SU-DHL-6 (cell line): ENCODE results near the gene NDUFB11.

ENCODE experiments used
- H2AFZ ChIP-seq: fragments of 200-600 bp; sonication (generic); 2 replicates; pipeline ENCODE4 v1.6.1; 2014; ENCODE audit warnings: low read depth, mild to moderate bottlenecking, moderate library complexity, mixed read lengths, antibody characterized with exemption, low read length; ENCODE audit not compliant: severe bottlenecking
- H3F3A ChIP-seq: fragments of 200-600 bp; shearing (Covaris generic); 2 replicates; pipeline ENCODE4 v1.6.0; 2016; ENCODE audit warnings: antibody characterized with exemption, mild to moderate bottlenecking; ENCODE audit not compliant: insufficient read depth
- H3K27ac ChIP-seq: fragments of 200-600 bp; sonication (generic); 2 replicates; pipeline ENCODE4 v1.5.1; 2016; ENCODE audit warnings: low read depth, mild to moderate bottlenecking, low read length, moderate library complexity, mixed read lengths
- H3K27me3 ChIP-seq: fragments of 200-600 bp; sonication (generic), shearing (Covaris generic); 2 replicates; pipeline ENCODE4 v1.6.0; 2014; ENCODE audit warnings: mild to moderate bottlenecking, low read length
- H3K36me3 ChIP-seq: fragments of 200-600 bp; sonication (generic); 2 replicates; pipeline ENCODE4 v1.6.1; 2014; ENCODE audit warnings: mild to moderate bottlenecking, low read length, mixed read lengths
- H3K4me2 ChIP-seq: fragments of 300-600, 200-600 bp; shearing (Covaris generic), sonication (generic); 2 replicates; pipeline ENCODE4 v1.6.0; 2014; ENCODE audit warnings: low read length, low read depth, mild to moderate bottlenecking; ENCODE audit not compliant: poor library complexity, severe bottlenecking
- H3K4me3 ChIP-seq: fragments of 200-600 bp; sonication (generic); 2 replicates; pipeline ENCODE4 v1.5.1; 2014; ENCODE audit warnings: antibody characterized with exemption, low read length, mild to moderate bottlenecking, mixed read lengths; ENCODE audit not compliant: insufficient read depth, poor library complexity, severe bottlenecking
- H3K79me2 ChIP-seq: fragments of 200-600 bp; sonication (generic); 2 replicates; pipeline ENCODE4 v1.6.1; 2014; ENCODE audit warnings: mild to moderate bottlenecking, low read length, moderate library complexity; ENCODE audit not compliant: insufficient read depth
- H3K9ac ChIP-seq: fragments of 200-600 bp; sonication (generic); 2 replicates; pipeline ENCODE4 v1.7.0; 2014; ENCODE audit warnings: mild to moderate bottlenecking, low read length
- H3K9me2 ChIP-seq: fragments of 200-600 bp; sonication (generic); replicated peaks from 2 replicates; pipeline ENCODE4 v1.6.1; 2014; ENCODE audit warnings: low read length; ENCODE audit not compliant: insufficient read depth
- H3K9me3 ChIP-seq: fragments of 200-600 bp; sonication (generic); 2 replicates; pipeline ENCODE4 v1.6.1; 2014; ENCODE audit warnings: low read length, mixed read lengths; ENCODE audit not compliant: insufficient read depth
- H4K20me1 ChIP-seq: fragments of 200-600 bp; sonication (generic); 2 replicates; pipeline ENCODE4 v1.6.1; 2014; ENCODE audit warnings: low read depth, mild to moderate bottlenecking, antibody characterized with exemption, low read length, moderate library complexity, mixed read lengths
- EZH2phosphoT487 ChIP-seq: fragments of 200-600 bp; sonication (generic), shearing (Covaris generic); conservative IDR thresholded peaks from 2 replicates; pipeline ENCODE4 v1.6.1; 2018; ENCODE audit warnings: mild to moderate bottlenecking, antibody characterized with exemption, low read length, moderate library complexity, mixed read lengths
- TF ChIP-seq, protein P1 (sequence below): fragments of 200-600 bp; sonication (generic); IDR thresholded peaks from one replicate; pipeline ENCODE4 v1.5.1; 2017; ENCODE audit warnings: antibody characterized with exemption, mild to moderate bottlenecking, low read length, moderate library complexity; ENCODE audit not compliant: insufficient read depth, poor library complexity, severe bottlenecking

NDUFB11 gene

DNA sequence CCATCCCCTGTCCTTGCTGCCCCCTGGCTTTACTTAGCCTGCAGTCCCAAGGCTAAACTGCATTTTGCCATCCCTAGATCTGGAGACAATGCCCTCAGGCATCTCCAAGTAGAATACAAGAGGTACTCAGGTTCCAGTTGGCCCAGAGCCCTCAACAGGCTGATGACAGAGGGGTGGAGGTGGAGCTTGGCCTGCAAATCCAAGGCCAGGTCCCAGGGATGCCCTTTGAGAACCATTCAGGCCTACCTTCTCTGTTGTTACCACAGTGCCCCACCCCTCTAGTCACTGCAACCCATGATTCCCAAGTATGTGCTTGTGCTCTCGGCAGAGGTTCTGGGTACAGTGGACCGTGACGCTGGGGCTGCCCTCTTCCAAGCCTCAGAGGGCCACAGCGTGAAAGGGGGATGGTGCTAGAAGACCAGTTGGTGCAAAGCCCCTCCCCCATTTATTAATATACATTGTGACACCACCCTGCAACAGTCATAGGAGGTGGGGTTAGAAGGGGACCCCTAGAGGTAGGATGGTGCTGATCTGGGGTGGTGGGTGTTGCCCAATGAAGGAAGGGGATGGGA, 42.7 kb upstream of the NDUFB11 start:
- Histone ChIP-seq H3K4me2 (no peak overlapping the region), H3K79me2 (0 out of 2 replicates have a peak, but pooled peaks cover 4% of the 10 kb centered on the region), H3K9me3 (no peaks in the 10 kb centered on the region), H3F3A (peaks cover 22% of the 10 kb centered on the region), H3K4me3 (no peak overlapping the region), H2AFZ (no peak overlapping the region), H3K27me3 (no peaks in the 10 kb centered on the region), H3K9me2 (no peaks in the 10 kb centered on the region), H3K9ac (no peak overlapping the region), H4K20me1 (no peaks in the 10 kb centered on the region), H3K27ac (no peak overlapping the region), H3K36me3 (no peaks in the 10 kb centered on the region)
- TF ChIP-seq, protein P1, sequence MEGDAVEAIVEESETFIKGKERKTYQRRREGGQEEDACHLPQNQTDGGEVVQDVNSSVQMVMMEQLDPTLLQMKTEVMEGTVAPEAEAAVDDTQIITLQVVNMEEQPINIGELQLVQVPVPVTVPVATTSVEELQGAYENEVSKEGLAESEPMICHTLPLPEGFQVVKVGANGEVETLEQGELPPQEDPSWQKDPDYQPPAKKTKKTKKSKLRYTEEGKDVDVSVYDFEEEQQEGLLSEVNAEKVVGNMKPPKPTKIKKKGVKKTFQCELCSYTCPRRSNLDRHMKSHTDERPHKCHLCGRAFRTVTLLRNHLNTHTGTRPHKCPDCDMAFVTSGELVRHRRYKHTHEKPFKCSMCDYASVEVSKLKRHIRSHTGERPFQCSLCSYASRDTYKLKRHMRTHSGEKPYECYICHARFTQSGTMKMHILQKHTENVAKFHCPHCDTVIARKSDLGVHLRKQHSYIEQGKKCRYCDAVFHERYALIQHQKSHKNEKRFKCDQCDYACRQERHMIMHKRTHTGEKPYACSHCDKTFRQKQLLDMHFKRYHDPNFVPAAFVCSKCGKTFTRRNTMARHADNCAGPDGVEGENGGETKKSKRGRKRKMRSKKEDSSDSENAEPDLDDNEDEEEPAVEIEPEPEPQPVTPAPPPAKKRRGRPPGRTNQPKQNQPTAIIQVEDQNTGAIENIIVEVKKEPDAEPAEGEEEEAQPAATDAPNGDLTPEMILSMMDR = no peak
- TF ChIP-seq EZH2phosphoT487 = no peak

GRCh38 chrX:47186096-47186740, 41.7 kb upstream of the NDUFB11 start:
- Histone ChIP-seq H3F3A (peaks cover 15% of the 10 kb centered on the region), H3K9me3 (no peaks in the 10 kb centered on the region), H3K27ac (no peak overlapping the region), H3K4me2 (no peak overlapping the region), H4K20me1 (no peaks in the 10 kb centered on the region), H3K4me3 (no peak overlapping the region), H3K27me3 (no peaks in the 10 kb centered on the region), H3K9me2 (no peaks in the 10 kb centered on the region), H2AFZ (no peak overlapping the region), H3K79me2 (no peaks in the 10 kb centered on the region), H3K9ac (no peak overlapping the region), H3K36me3 (no peaks in the 10 kb centered on the region)
- no peak for TF ChIP-seq EZH2phosphoT487
- TF ChIP-seq, protein P1 = no peak

DNA sequence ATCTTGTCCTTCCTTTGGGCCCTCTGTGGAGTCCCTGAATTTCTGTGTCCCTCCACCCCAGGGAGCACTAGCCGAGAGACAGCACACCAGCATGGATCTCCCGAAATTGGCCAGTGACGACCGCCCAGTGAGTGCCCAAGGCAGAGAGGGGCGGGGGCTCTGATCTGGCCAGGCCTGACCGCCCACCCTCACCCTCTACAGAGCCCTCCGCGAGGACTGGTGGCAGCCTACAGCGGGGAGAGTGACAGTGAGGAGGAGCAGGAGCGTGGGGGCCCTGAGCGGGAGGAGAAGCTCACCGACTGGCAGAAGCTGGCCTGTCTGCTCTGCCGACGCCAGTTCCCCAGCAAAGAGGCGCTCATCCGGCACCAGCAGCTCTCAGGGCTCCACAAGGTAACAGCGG, 40.7 kb upstream of the NDUFB11 start:
- Histone ChIP-seq H3K9ac (no peak overlapping the region), H3K36me3 (no peaks in the 10 kb centered on the region), H3K9me2 (no peaks in the 10 kb centered on the region), H4K20me1 (no peaks in the 10 kb centered on the region), H3K9me3 (no peaks in the 10 kb centered on the region), H3F3A (peaks cover 15% of the 10 kb centered on the region), H3K4me2 (no peak overlapping the region), H3K27ac (no peak overlapping the region), H2AFZ (no peak overlapping the region), H3K27me3 (no peaks in the 10 kb centered on the region), H3K4me3 (no peak overlapping the region), H3K79me2 (no peaks in the 10 kb centered on the region)
- TF ChIP-seq, protein P1 = no peak
- no peak for TF ChIP-seq EZH2phosphoT487
